Body of pancreas (tissue), 4 donors: Measurements from ENCODE around the gene MON1B. TPM values are rescaled to one million over a fixed set of nuclear protein-coding genes. Genes with fewer than 3 reads are reported as not detected.

Experiments used
- ATAC-seq: fragments of 150-250 bp; one replicate; pipeline ENCODE4 v1.9.1; 2016
- DNase-seq, 4 donors: peaks; one replicate each; pipeline ENCODE4 v3.0.0-alpha.2; 2019
- H3K27ac ChIP-seq, 4 donors: fragments of 200-600 bp; sonication (generic); 1 replicate in 3 of 4; 2 replicates in 1 of 4; pipeline versions ENCODE4 v1.5.1 to v1.6.1; 2016 to 2019; ENCODE audit warnings: mild to moderate bottlenecking in 1 of 4, mixed read lengths in 1 of 4, moderate library complexity in 1 of 4
- H3K27me3 ChIP-seq, 2 donors: fragments of 200-600 bp; sonication (generic); one replicate each; pipeline ENCODE4 v1.6.0; 2016; ENCODE audit warnings: mild to moderate bottlenecking in 1 of 2
- H3K36me3 ChIP-seq, 2 donors: fragments of 200-600 bp; sonication (generic); replicated peaks in 1 of 2; 2 replicates each; pipeline ENCODE4 v1.5.1; 2016; ENCODE audit warnings: low read depth in 2 of 2; ENCODE audit not compliant: insufficient read depth in 1 of 2
- H3K4me1 ChIP-seq: fragments of 200-600 bp; sonication (generic); one replicate; pipeline ENCODE4 v1.6.0; 2016
- H3K4me3 ChIP-seq, 2 donors: fragments of 200-600 bp; sonication (generic); 1 replicate in 1 of 2; 2 replicates in 1 of 2; pipeline ENCODE4 v1.5.1; 2016 to 2019
- H3K9me3 ChIP-seq, 3 donors: fragments of 200-600 bp; sonication (generic); 1 replicate in 2 of 3; 2 replicates in 1 of 3; pipeline ENCODE4 v1.5.1; 2016
- POLR2A ChIP-seq, 3 donors: fragments of 450-650 bp; IDR thresholded peaks; one replicate each; pipeline ENCODE4 v1.6.1; 2016; ENCODE audit warnings: antibody characterized with exemption in 3 of 3, mild to moderate bottlenecking in 2 of 3
- WGBS, 2 donors: methylation state at CpG; one replicate each; pipeline ENCODE4 v1.1.5; 2017; 5-methylcytosine and 5-hydroxymethylcytosine counted together
- intact Hi-C: fragments of 100-400 bp; cut with DNase I; formaldehyde crosslinking; loops from one replicate; pipeline ENCODE4 v1.15.1; 2023
- total RNA-seq, 2 donors: library from RNA; depleted of rRNA; stranded (reverse); fragments of >200 nt; gene quantifications; one replicate each; pipeline ENCODE4 v1.1.0, GENCODE V29; 2016
- TF ChIP-seq, protein P1 (sequence below), 7 experiments: fragments of 450-650 bp in 4 of 7; fragments of 200-600 bp in 3 of 7; sonication (generic) in 3 of 7; IDR thresholded peaks; one replicate each; pipeline ENCODE4 v1.5.1; 2016 to 2019; ENCODE audit warnings: antibody characterized with exemption in 7 of 7

Gene MON1B
- total RNA-seq, 2 donors from 2014 or later, result 15.6 to 22.4 TPM

DNA sequence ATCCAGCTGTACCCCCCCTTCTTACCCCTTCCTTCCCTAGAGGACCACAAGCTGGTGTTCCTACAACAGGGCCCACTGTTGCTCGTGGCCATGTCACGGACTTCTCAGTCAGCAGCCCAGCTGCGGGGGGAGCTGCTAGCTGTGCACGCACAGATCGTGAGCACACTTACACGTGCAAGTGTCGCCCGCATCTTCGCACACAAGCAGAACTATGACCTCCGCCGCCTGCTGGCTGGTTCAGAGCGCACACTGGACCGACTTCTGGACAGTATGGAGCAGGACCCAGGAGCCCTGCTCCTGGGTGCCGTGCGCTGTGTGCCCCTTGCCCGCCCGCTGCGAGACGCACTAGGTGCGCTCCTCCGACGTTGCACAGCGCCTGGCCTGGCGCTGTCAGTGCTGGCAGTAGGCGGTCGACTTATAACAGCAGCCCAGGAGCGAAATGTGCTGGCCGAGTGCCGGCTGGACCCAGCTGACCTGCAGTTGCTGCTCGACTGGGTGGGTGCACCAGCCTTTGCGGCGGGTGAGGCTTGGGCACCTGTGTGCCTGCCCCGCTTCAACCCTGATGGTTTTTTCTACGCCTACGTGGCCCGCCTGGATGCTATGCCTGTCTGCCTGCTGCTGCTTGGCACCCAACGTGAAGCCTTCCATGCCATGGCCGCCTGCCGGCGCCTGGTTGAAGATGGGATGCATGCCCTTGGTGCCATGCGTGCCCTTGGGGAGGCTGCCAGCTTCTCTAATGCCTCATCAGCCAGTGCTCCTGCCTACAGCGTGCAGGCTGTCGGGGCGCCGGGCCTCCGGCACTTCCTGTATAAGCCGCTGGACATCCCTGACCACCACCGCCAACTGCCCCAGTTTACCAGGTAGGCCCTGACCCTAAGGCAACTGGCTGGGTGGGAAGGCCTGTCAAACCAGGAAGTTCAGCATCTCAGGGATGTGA is 3.6 kb downstream of the MON1B start:
- Histone ChIP-seq H3K9me3 (no peaks in the 10 kb centered on the region), H3K4me3 (no peak overlapping the region), H3K36me3 (peaks cover 0 to 29% of the 10 kb centered on the region in 2 donors), H3K27me3 (no peaks in the 10 kb centered on the region), H3K4me1 (peaks cover 15% of the 10 kb centered on the region), H3K27ac (no peak overlapping the region)
- intact Hi-C loops, result no loop called here
- TF ChIP-seq, protein P1, sequence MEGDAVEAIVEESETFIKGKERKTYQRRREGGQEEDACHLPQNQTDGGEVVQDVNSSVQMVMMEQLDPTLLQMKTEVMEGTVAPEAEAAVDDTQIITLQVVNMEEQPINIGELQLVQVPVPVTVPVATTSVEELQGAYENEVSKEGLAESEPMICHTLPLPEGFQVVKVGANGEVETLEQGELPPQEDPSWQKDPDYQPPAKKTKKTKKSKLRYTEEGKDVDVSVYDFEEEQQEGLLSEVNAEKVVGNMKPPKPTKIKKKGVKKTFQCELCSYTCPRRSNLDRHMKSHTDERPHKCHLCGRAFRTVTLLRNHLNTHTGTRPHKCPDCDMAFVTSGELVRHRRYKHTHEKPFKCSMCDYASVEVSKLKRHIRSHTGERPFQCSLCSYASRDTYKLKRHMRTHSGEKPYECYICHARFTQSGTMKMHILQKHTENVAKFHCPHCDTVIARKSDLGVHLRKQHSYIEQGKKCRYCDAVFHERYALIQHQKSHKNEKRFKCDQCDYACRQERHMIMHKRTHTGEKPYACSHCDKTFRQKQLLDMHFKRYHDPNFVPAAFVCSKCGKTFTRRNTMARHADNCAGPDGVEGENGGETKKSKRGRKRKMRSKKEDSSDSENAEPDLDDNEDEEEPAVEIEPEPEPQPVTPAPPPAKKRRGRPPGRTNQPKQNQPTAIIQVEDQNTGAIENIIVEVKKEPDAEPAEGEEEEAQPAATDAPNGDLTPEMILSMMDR (IDR thresholded peaks at IDR 0.05), result no peak
- no peak for TF ChIP-seq POLR2A (IDR thresholded peaks at IDR 0.05)
- ATAC-seq, result no peak
- no peak for DNase-seq
- 95 to 97% methylated on average over 23 to 48 of the region's 48 CpGs for WGBS, 2 donors

DNA sequence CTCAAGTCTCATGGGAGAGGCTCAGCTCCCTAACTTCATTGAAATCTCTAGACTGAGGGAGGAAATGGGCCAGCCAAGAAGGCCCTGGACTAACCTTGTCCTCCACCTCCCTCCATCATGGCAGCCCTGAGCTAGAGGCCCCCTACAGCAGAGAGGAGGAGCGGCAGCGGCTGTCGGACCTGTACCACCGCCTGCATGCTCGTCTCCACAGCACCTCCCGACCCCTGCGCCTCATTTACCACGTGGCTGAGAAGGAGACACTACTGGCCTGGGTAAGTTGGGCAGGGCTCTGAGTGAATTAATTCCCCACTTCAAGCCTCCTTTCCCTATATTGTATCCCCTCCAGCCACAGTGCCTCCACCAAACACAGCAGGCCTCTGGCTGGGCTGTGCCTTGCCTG is 4.4 kb downstream of the MON1B start:
- TF ChIP-seq, protein P1 (IDR thresholded peaks at IDR 0.05), result no peak
- TF ChIP-seq POLR2A (IDR thresholded peaks at IDR 0.05), result no peak
- peaks cover 14% of the 10 kb centered on the region for H3K4me1 ChIP-seq
- WGBS, 2 donors, result 90 to 91% methylated on average over 8 of the region's 8 CpGs
- no peaks in the 10 kb centered on the region for H3K9me3 ChIP-seq
- no peak overlapping the region for H3K4me3 ChIP-seq
- DNase-seq (no peak), ATAC-seq (no peak)
- peaks cover 0 to 29% of the 10 kb centered on the region in 2 donors for H3K36me3 ChIP-seq
- no peaks in the 10 kb centered on the region for H3K27me3 ChIP-seq
- H3K27ac ChIP-seq, result no peak overlapping the region
- intact Hi-C loops, result no loop called here

DNA sequence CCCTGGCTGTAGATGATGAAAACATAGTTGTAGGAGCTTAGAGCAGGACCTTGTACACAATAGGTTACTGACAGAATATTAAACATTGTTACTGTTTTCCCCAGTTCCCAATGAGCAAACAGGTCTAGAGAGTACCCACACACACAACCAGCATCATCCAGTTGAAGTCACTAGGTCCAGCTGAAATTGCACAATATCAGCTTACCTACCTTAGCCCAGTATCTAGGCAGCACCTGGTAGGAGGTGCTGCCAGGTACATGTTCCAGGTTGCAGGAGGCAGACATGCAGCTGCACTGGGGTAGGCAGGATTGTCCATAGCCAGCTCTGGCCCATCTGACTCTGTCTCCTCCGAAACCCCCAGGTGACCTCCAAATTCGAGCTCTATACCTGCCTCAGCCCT is 6.8 kb downstream of the MON1B start:
- Histone ChIP-seq H3K36me3 (peaks cover 0 to 29% of the 10 kb centered on the region in 2 donors), H3K9me3 (no peaks in the 10 kb centered on the region), H3K27me3 (no peaks in the 10 kb centered on the region), H3K27ac (no peak overlapping the region), H3K4me1 (peaks cover 2% of the 10 kb centered on the region), H3K4me3 (no peak overlapping the region)
- no peak for TF ChIP-seq POLR2A (IDR thresholded peaks at IDR 0.05)
- TF ChIP-seq, protein P1 (IDR thresholded peaks at IDR 0.05), result no peak
- WGBS, 2 donors, result 80 to 82% methylated on average over 1 to 2 of the region's 2 CpGs
- no peak for DNase-seq
- no peak for ATAC-seq
- intact Hi-C loops, result no loop called here

DNA sequence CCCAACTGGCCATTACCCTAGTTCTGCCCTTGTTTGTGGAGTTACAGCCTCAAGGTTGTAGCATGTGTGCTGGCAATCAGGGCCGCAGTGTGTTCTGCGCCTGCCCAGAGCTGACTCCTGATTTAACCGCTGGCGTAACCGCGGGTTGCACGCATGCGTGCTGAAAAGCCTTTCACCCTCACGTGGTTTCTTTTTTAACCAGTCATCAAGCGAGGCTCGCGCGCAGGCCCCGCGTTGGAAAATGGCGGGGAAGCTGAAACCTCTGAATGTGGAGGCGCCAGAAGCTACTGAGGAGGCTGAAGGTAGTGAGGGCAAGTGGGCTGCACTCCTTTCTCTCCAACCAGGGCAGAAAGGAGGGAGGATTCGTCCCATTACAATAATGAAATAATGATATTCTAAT is 8.2 kb downstream of the MON1B start, which contains the start of gene SYCE1L:
TSS of gene SYCE1L (plus strand) at position 198 of the 400 bp plus-strand sequence. CDS start at position 242, 44 bp downstream.
- H3K27me3 ChIP-seq, result no peaks in the 10 kb centered on the region
- H3K9me3 ChIP-seq, result no peaks in the 10 kb centered on the region
- ATAC-seq (no peak), DNase-seq (no peak)
- H3K27ac ChIP-seq, result no peak within 1 kb of the TSS
- intact Hi-C loops, result no loop called here
- no peaks in the 10 kb centered on the region for H3K4me1 ChIP-seq
- no peak within 1 kb of the TSS for H3K4me3 ChIP-seq
- peaks cover 0 to 28% of the 10 kb centered on the region in 2 donors for H3K36me3 ChIP-seq
- TF ChIP-seq, protein P1 (IDR thresholded peaks at IDR 0.05), result no peak
- TF ChIP-seq POLR2A (IDR thresholded peaks at IDR 0.05), result no peak
- 94 to 96% methylated on average over 18 of the region's 18 CpGs for WGBS, 2 donors
